HG03135 (cell line): ENCODE results near the gene GPC3.
"Not testable (repeated sequence)": the region's sequence is repeated elsewhere in the genome, so short reads cannot be mapped to it uniquely, and the experiment has no call there.

Experiments
- ATAC-seq: cut with Tn5 transposase; IDR thresholded peaks from one replicate; pipeline ENCODE4 v1.9.1; 2021; ENCODE audit warnings: mild to moderate bottlenecking, moderate library complexity; ENCODE audit not compliant: unreplicated experiment

The GPC3 gene

DNA sequence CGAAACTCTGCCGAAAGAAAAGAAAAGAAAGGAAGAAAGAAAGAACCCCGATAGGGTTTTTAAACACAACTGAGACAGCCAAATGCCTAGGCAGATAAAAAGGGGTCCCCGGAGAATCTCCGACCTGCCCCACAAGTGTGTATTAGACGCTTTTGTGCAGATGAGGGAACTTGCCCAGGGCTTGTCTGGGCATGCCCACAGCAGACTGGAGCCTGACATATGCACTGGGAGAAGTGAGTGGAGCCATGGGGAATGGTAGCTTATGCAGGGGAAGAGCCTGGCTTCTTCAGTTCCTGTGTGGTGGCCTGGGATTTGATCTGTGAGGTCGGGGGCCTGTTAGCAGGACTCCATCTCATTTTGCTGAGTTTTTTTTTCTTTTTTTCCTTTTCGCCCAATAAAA is 199.0 kb downstream of the GPC3 start:
- ATAC-seq = no peak

DNA sequence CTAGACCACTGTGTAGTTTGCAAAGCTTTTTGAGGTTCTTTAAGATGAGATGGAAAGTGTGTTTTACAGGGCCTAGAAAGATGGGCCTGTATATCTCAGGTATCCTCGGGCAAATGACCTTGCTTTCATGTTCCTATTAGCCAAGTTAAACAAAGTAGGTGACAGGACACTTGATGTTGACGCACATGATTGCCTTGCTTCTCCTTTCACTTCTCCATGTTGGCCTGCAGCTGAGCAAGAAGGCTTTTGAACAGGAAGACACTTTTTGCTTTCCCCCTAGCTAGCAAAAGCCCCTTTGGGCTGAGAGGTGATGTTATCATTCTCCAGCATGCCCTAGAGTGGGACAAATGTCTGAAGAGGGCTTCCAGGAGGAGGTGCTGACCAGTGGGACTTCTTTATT is 202.1 kb downstream of the GPC3 start:
- peak; percentile 66 for ATAC-seq

DNA sequence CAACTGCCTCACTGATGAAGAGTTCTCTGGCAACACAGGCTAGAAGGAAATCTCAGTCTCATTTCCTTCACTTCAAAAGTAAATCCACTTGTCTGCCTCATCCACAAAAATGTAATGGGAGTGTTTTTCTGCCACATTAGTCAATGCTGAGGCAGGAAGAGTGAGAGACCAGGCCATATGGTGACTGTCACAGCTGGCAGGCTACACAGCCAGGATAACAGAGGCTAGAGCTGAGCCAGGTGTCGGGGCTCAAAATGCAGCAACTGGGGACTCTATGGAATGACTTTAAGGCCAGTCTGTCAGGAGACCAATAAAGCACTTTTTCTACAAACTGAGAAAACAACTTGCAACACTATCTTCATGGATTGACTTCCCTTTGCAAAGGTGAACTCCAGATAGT is 204.2 kb downstream of the GPC3 start:
- no peak for ATAC-seq

DNA sequence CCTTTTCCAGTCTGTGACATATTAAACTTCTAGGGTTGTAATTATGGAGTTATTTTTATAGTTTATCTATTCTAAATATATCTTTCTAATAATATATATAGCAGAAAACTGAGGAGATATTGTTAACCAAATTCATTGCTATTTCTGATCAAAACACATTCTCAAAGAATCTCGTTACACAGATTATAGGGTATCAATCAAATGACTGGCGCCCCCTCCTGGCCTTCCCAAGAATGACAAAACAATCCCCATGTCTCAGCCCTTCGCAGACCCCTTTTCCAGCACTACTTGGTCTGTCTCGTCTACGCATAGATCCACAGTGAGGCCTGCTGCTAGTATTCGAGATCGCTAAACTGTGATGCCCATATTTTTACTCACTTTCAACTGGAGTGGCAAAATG is 209.3 kb downstream of the GPC3 start:
- no peak for ATAC-seq

DNA sequence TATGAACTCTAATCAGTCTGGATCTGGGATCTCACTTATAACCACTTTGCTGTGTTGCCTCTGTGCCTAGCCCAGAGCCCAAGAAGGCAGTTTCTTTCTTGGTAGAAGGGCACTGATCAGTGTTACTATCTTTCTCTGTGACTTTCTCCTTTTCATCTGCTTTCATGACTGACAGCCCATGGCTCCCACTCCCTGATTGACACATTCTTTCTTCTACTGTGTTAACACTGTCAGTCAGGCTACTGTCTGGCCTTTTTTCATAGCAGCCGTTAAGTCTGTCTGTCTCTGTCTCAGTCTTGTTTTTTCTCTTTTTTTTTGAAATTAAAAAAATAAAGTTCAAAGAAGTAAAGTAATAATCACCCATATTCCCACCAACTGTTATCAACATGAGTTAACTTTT is 210.6 kb downstream of the GPC3 start:
- ATAC-seq = no peak

DNA sequence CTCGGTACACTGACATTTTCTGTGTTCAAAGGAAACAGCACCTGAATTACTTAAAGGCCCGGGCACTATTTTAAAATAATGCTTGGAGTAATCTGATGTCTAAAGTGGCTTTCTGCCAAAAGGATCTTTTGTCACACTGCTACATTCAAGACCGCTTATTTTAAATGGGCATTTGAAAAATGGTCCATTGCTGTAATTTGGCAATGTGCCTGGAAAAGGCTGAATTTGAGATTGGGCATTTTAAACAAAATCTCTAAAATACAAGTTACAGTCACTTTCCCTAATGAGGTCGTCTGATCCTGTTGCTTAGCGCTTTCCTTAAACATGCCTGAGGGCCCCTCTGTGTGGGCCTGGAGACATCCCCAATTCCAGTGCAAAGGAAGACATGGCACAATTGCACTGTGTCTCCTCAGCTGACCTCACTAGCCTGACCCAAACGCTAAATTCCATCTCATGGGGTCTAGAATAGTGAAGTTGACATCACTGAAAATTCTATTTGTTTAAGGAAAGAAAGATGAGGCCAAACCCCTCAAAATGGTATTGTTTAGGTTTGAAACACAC is 214.2 kb downstream of the GPC3 start:
- no peak for ATAC-seq

DNA sequence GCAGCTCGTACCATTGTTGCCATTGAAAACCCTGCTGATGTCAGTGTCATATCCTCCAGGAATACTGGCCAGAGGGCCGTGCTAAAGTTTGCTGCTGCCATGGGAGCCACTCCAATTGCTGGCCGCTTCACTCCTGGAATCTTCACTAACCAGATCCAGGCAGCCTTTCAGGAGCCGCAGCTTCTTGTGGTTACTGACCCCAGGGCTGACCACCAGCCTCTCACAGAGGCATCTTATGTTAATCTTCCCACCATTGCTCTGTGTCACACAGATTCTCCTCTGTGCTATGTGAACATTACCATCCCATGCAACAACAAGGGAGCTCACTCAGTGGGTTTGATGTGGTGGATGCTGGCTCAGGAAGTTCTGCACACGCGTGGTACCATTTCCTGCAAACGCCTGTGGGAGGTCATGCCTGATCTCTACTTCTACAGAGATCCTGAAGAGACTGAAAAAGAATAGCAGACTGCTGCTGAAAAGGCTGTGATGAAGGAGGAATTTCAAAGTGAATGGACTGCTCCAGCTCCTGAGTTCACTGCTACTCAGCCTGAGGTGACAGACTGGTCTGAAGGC is 222.3 kb downstream of the GPC3 start:
- ATAC-seq = not testable (repeated sequence)

DNA sequence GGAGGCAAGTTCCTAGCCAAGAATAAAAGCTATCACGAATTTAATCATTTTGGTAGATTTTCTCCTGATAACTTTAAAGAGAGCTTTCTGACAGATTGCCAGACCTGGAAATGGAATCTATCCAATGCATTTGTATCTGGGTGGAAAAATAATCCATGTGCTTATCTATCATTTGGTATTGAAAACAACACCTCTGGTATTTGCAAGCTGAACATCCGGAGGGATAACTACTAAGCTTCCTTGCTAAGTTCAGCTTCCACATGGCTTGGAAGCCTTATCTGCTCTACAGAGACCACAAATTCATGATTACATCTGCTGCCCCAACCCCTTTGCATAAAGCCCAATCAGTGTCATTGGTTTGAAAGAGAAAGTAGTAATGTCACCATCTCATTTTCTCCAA is 230.7 kb downstream of the GPC3 start:
- ATAC-seq = no peak

DNA sequence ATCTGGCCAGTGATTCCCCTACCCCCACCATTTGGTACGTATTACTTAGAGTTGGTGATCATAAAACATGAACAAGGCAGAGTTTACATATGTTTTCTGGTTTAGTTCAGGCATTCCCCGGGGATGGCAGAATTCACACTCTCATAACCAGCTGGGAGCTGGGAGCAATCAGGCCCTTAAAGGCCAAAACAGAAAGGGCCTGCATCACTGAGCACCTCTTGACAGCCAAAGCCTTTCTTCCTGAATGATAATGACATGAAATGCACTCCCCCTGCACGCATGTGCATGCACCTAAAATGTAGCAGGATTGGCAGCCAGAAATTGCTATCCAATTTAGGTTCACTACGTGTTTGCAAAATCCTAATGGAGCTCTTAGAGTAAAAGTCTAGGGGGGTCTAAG is 235.4 kb downstream of the GPC3 start:
- no peak for ATAC-seq

DNA sequence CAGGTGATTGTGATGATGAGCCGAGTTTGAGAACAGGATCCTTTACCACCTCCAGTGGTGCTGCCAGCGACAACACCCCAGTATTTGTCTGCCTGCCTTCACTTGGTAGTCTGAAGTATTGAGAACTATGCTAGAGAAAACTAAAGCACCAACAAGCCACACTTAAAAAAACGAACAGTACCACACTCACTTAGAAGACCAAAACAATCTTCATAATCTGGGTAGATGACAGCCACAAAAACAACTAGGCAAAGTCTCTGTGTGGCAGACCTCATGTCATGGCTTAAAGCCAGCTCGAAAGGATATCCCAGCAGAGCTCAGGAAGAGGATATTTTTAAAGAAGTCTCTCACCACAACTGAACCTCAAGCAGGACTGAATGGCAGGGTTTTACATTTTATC is 236.0 kb downstream of the GPC3 start:
- ATAC-seq = no peak

DNA sequence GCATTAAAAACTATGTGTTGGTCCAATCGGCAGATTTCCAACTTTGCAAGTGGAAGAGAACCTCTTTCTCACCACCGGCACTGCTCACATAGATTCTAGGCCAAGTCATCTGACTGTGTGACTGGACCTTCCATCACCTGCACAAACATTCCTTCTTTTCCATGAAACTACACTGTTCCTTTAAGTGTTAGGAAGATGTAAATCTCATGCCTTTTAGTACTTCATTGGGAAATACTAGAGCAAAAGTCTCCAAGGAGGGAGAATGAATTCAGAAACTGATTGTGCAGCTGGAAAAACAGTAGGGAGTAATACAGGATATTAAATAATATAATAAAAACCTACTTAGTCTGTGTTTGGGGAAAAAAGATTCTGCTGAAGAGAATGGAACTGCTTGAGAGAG is 238.2 kb downstream of the GPC3 start:
- ATAC-seq = no peak

DNA sequence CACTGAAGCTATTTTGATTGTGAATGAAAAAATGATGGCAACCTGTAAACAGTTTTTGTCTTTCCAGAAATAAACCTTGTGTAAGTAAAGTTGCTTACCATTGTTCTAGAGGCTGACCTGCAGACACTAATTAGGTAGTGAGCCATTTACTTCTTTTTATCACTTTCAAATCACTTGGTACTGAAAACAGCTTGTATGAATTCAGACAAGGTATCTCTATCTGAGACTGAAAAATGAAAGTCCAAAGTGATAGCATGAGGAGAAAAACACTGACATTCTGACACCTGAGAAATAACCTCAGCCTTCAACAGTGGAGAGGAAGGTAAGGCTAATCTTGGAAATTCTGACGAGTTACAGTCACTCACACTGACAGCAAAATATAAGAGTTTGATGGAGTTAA is 238.8 kb downstream of the GPC3 start:
- ATAC-seq = no peak

DNA sequence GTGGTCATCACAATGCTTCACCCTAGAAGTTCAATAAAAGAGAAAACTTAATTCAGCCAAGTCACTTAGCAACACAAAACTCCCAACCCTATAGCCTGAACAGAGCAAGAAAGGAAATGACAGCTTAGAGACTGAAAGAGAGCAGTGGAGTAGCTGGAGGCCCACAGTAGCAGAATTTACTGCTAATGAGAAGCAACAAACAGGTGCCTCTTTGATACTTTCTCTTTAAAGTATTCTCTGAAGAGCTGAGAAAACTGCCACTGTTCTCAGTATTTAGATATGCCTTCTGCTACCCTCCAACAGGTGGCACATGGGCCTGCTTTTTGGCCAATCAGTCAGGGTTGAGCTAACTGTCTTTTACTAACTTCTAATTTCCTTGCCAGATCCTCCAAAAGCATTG is 240.0 kb downstream of the GPC3 start:
- peak; percentile 72 for ATAC-seq

DNA sequence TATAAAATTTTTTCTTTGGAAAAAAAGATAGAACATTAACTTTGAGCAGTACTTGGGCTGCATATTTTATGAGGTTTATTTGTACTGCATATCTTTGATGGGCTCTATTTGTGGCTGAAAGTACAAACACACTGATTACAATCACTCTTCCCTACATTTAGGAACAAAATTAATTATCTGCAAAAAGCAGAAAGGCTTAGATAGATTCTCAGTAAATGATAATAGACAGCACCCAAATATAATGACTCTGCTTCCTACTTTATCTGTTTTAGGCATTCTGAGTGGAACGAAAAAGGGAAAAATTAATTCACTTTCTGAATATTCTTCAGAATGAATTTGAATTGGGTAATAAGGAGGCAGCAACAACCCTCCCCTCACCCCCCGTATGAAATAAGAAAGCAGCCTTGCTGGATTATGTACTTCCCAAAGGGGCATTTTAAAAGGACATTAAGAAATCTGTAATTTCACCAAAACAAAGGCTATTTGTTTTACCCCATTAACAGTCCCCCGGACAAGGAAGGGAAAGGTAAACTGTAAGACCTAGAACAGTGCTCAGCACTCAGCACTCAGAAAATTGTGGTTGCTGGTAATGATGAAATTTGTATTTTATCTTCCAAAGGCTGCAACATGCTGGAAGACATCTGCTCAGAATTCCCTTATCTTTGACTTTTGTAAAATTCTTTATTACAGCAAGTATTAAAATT is 242.6 kb downstream of the GPC3 start:
- ATAC-seq = no peak

DNA sequence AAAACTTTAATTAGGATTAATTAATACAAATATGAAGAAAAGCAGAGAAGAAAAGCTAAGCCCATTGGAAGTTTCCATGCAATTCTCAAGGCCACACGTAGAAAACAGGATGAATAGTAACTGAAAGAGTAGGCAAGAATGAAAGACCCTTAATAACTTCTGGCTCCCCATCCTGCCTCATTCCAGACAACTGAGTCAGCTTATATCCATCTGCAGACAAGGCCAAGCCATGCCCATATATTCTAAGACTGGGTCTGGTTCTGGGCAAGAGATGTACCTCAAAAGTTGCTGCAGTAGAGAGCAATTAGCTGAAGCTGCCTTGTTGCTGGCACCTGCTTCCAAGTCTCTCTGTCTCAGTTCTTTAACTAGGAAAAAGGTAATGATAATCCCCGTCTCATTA is 244.1 kb downstream of the GPC3 start:
- no peak for ATAC-seq

DNA sequence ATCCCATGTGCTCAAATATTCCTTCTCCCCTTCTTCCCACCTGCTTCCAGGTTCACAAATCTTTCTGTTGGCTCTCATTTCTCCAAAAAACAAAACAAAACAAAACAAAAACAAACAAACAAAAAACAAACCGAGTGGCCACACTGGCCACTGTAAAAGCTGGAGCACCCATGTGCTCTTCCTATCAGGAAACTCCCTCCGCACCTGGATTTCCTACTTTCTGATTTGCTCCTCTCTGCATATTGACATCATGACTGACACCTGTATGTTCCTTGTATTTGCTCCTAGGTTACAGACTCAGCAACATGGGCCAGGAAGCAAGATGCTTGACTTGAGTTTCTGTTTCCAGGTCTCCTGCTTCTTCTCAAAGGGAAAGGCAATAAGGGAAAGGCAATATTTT is 258.8 kb downstream of the GPC3 start:
- no peak for ATAC-seq

DNA sequence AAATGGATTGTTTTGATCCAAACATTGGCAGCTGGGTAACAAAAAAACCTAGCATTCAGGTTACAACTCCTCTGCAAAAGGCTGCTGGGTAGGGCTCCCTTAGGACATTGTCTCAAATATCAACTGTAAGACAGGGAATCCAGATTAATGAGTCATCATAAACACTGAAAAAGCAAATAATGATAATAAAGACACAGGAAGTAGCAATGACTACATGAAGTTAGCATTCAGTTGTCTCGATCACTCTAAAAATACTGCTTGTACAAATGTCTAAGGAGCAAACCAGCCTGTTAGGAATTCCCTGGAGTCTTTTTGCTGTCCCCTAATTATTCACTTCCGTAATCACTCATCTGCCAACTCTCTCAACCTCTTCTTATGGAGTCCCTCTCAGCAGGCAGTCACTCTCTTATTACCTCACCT is 259.2 kb downstream of the GPC3 start:
- no peak for ATAC-seq

DNA sequence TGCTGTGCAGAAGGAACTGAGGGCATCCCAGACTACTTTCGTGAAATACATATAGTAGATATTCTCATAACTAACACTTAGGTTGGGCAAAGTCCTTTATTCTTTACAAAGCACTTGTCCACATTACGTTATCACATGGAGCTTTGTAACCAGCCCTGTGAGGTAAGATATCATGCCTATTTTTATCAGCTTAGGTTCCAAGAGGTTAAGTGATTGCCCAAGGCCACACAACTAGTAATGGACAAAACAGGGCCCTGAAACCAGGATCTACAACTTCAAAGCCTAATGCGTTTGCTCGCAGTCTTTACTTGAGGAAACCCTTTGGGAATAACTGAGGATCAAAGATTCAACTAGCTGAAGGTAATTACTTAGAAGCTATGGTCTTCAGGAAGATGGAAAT is 261.5 kb downstream of the GPC3 start:
- no peak for ATAC-seq

DNA sequence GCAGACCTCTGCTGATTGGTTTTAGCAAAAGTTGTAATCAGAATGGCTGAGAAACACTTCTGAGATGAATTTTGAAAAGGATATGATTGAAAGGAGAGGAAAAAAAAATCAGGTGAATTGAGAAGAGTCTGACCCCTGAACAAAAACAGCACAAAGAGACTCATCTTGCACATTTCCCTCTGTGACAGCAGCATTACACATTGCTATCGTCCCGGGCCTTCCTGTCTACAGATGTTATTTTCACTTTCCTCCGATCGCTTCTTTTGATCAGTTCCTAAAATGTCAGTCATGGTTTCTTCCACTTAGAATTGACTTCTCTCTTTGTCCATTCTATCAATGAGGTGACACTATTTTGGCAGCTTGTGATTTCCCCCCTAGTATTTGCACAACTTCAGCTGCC is 262.6 kb downstream of the GPC3 start:
- no peak for ATAC-seq

DNA sequence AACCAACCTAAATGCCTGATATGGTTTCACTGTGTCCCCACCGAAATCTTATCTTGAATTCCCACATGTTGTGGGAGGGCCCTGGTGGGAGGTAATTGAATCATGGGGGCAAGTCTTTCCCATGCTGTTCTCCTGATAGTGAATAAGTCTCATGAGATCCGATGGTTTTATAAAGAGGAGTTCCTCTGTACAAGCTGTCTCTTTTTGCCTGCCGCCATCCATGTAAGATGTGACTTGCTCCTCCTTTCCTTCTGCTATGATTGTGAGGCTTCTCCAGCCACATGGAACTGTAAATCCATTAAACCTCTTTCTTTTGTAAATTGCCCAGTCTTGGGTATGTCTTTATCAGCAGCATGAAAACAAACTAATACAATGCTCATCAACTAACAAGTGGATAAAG is 265.1 kb downstream of the GPC3 start:
- ATAC-seq = not testable (repeated sequence)

DNA sequence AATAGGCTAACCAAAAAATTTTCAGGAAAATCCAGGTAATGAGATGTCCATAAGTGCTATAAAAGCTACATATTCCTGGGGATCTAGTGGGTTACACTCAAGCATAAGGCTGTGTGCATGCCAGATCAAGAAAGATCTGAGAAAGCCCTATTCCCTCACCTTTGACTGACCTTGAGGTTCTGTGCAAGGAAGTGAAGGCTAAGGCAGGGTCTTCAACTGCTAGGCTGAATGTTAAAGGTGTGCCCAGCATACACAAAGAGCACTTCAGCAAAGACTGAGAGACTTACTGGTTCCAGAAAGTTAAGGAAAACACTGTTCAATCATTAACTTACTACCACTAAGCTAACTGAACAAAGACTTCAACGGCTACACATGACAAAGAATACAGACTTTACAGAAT is 269.7 kb downstream of the GPC3 start:
- no peak for ATAC-seq

DNA sequence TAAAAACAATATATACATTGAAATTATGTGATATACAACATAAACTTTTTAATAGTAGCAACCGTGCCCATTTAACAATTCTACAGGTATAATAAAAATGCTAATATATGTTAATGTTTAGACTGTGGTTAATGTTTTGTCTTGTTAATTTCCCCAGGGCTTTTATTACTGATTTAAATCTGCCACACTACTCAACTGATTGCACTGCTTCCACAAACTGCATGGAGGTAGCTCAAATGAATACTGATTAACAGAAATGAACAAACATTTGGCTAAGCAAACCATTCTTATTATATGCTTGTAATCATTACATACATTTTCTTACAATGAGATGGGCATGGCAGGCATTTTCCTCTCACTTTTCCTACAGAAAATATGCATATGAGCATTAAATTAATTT is 275.9 kb downstream of the GPC3 start:
- ATAC-seq = no peak

DNA sequence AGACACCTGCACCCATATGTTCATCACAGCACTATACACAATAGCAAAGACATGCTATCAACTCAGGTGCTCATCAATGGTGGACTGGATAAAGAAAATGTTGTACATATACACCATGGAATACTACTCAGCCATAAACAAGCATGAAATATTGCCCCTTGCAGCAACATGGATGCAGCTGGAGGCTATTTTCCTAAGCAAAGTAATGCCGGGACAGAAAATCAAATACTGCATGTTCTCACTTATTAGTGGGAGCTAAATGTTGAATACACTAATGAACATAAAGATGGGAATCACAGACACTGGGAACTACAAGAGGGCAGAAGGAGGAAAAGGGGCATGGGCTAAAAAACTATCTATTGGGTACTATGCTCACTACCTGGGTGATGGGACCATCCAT is 278.5 kb downstream of the GPC3 start:
- ATAC-seq = no peak
